Fibroblast of mammary gland (primary cell): ENCODE data around the gene CACNA1H.

Experiments
- DNase-seq: peaks from one replicate; pipeline ENCODE4 v3.0.0-alpha.2; 2010; ENCODE audit warnings: low read depth
- H3K4me3 ChIP-seq: 2 replicates; pipeline ENCODE4 v1.5.1; 2011; ENCODE audit warnings: low read depth, mild to moderate bottlenecking, low read length, moderate library complexity; ENCODE audit not compliant: control insufficient read depth
- CTCF ChIP-seq: conservative IDR thresholded peaks from 2 replicates; pipeline ENCODE4 v1.5.1; 2011; ENCODE audit warnings: low read depth, low read length, inconsistent platforms; ENCODE audit not compliant: control insufficient read depth, insufficient read depth

CACNA1H gene

GRCh38 chr16:1256874-1257322 lies 104.0 kb downstream of the CACNA1H start:
- no peak overlapping the region for H3K4me3 ChIP-seq
- TF ChIP-seq CTCF: no peak
- DNase-seq: no peak

- TF ChIP-seq CTCF: no peak
- no peak overlapping the region for H3K4me3 ChIP-seq
- DNase-seq: no peak
Measured at GRCh38 chr16:1257561-1258224, 104.8 kb downstream of the CACNA1H start.

GRCh38 chr16:1258225-1258600 lies 105.3 kb downstream of the CACNA1H start:
- no peak for DNase-seq
- H3K4me3 ChIP-seq: no peak overlapping the region
- TF ChIP-seq CTCF: no peak

GRCh38 chr16:1258906-1259759 lies 106.2 kb downstream of the CACNA1H start:
- no peak for TF ChIP-seq CTCF
- no peak for DNase-seq
- no peak overlapping the region for H3K4me3 ChIP-seq

- DNase-seq: no peak
- no peak for TF ChIP-seq CTCF
Measured at GRCh38 chr16:1259760-1260068, 106.8 kb downstream of the CACNA1H start.

GRCh38 chr16:1260101-1260680 lies 107.3 kb downstream of the CACNA1H start:
- DNase-seq: no peak
- no peak for TF ChIP-seq CTCF
- H3K4me3 ChIP-seq: no peak overlapping the region

More at GRCh38 chr16:1259760-1260068, 106.8 kb downstream of the CACNA1H start:
- H3K4me3 ChIP-seq: no peak overlapping the region
